Breast epithelium (tissue), 4 donors: ENCODE results near the gene ASB10. TPM values are rescaled to one million over a fixed set of nuclear protein-coding genes. Genes with fewer than 3 reads are reported as not detected.

Source experiments
- DNase-seq, 2 donors: peaks; one replicate each; pipeline ENCODE4 v3.0.0-alpha.2; 2019; ENCODE audit warnings: low spot score in 2 of 2
- H3K27ac ChIP-seq, 2 donors: fragments of 200-600 bp; sonication (generic) in 1 of 2; one replicate each; pipeline ENCODE4 v1.5.1; 2016 to 2019; ENCODE audit warnings: mild to moderate bottlenecking in 1 of 2
- H3K27me3 ChIP-seq, 2 donors: fragments of 200-600 bp; sonication (generic) in 1 of 2; one replicate each; pipeline versions ENCODE4 v1.5.1 to v1.6.0; 2017 to 2019; ENCODE audit warnings: control low read depth in 1 of 2, mild to moderate bottlenecking in 1 of 2
- H3K36me3 ChIP-seq: fragments of 200-600 bp; one replicate; pipeline ENCODE4 v1.5.1; 2019
- H3K4me1 ChIP-seq, 2 donors: fragments of 200-600 bp; sonication (generic); one replicate each; pipeline ENCODE4 v1.5.1; 2016 to 2019; ENCODE audit warnings: control low read depth in 1 of 2
- H3K4me3 ChIP-seq, 3 donors: fragments of 200-600 bp; sonication (generic); 1 replicate in 2 of 3; 2 replicates in 1 of 3; pipeline ENCODE4 v1.5.1; 2016 to 2019; ENCODE audit warnings: mild to moderate bottlenecking in 3 of 3, moderate library complexity in 2 of 3
- H3K9me3 ChIP-seq, 2 donors: fragments of 200-600 bp; sonication (generic) in 1 of 2; one replicate each; pipeline ENCODE4 v1.5.1; 2016 to 2019; ENCODE audit warnings: control low read depth in 1 of 2
- POLR2A ChIP-seq: fragments of 450-650 bp; IDR thresholded peaks from one replicate; pipeline ENCODE4 v1.6.1; 2016; ENCODE audit warnings: antibody characterized with exemption, mild to moderate bottlenecking, moderate library complexity
- POLR2AphosphoS5 ChIP-seq, 3 donors: sonication (generic); formaldehyde crosslinking; IDR thresholded peaks; one replicate each; pipeline ENCODE4 v1.6.1; 2017; ENCODE audit warnings: antibody characterized with exemption in 3 of 3
- intact Hi-C: fragments of 100-400 bp; cut with DNase I; formaldehyde crosslinking; loops from one replicate; pipeline ENCODE4 v1.15.1; 2023; ENCODE audit warnings: low total_unique reads
- total RNA-seq, 3 donors: library from RNA; depleted of rRNA; stranded (reverse); fragments of >200 nt; gene quantifications; one replicate each; pipeline ENCODE4 v1.1.0, GENCODE V29; 2016
- TF ChIP-seq, protein P1 (sequence below), 3 donors: fragments of 450-650 bp; IDR thresholded peaks; one replicate each; pipeline ENCODE4 v1.5.1; 2016 to 2017; ENCODE audit warnings: antibody characterized with exemption in 3 of 3, mild to moderate bottlenecking in 3 of 3, moderate library complexity in 3 of 3

The ASB10 gene
- total RNA-seq, 3 donors from 2014 or later, result not detected

DNA sequence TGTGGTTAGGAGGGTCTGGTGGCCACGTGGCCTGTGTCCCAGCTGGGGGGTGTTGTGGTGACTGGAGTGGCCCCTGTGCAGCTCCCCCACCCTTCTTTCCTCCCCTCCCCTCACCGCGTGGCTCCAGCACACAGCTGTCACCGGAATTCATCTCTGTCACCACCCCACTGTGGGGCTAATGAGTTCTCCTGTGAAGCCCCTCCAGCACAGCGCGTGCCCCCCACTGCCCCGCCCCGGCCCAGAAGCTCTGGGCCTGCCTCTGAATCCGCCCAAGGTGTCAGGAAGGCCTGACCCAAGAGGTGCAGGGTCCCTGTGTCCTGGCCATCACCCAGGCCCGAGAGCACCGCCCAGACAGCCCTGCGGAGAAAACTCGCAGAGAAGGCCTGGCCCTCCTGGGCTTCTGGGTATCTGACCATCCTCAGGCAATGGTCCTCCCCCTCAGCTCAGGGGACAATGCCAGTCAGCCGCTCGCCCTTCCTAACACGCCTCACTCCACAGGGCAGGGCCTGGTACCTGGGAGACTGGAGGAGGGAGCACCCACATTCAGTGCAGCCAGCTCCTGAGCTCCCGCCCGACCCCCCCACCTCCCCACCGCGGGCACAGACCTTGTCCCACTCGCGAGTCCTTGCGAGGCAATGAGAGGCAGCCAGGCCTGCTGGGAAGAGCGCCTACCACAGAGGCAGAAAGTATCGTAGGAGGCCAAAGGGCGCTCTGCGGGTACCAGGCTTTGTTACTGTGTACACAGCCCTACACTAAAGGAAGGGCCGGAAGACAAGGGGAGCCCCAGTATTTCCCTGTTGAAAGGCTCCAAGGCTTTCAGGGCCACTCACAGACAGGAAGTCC is 57.7 kb downstream of the ASB10 start:
- intact Hi-C loops, result no loop called here
- Histone ChIP-seq H3K27me3 (no peaks in the 10 kb centered on the region), H3K27ac (no peak overlapping the region), H3K4me3 (no peak overlapping the region), H3K9me3 (no peaks in the 10 kb centered on the region), H3K36me3 (no peaks in the 10 kb centered on the region), H3K4me1 (peaks cover 0 to 5% of the 10 kb centered on the region in 2 donors)
- no peak for TF ChIP-seq POLR2AphosphoS5 (IDR thresholded peaks at IDR 0.05)
- DNase-seq, result no peak

DNA sequence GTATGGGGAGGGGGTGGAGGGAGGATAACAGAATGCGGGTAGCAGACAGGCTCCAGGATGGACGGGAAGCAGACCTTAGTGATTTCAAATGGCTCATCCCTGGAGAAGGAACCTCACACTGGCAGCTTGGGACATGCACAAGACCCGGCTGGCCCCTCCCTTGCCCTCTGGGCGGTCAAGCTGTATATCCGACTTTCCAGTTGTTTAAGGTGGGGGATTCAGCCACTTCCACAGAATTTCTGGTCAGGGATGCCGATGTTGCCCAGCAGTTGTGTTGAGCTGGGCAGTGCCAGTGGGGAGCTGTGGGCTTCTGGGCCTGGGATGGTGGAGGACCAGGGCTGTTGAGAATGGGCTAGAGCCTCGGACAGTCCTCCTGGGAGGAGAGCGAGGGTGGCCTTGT is 58.3 kb downstream of the ASB10 start:
- no peaks in the 10 kb centered on the region for H3K36me3 ChIP-seq
- H3K27ac ChIP-seq, result no peak overlapping the region
- no peak for DNase-seq
- H3K9me3 ChIP-seq, result no peaks in the 10 kb centered on the region
- H3K4me1 ChIP-seq, result peaks cover 0 to 5% of the 10 kb centered on the region in 2 donors
- H3K4me3 ChIP-seq, result no peak overlapping the region
- H3K27me3 ChIP-seq, result no peaks in the 10 kb centered on the region
- TF ChIP-seq, protein P1, sequence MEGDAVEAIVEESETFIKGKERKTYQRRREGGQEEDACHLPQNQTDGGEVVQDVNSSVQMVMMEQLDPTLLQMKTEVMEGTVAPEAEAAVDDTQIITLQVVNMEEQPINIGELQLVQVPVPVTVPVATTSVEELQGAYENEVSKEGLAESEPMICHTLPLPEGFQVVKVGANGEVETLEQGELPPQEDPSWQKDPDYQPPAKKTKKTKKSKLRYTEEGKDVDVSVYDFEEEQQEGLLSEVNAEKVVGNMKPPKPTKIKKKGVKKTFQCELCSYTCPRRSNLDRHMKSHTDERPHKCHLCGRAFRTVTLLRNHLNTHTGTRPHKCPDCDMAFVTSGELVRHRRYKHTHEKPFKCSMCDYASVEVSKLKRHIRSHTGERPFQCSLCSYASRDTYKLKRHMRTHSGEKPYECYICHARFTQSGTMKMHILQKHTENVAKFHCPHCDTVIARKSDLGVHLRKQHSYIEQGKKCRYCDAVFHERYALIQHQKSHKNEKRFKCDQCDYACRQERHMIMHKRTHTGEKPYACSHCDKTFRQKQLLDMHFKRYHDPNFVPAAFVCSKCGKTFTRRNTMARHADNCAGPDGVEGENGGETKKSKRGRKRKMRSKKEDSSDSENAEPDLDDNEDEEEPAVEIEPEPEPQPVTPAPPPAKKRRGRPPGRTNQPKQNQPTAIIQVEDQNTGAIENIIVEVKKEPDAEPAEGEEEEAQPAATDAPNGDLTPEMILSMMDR (IDR thresholded peaks at IDR 0.05), result no peak
- TF ChIP-seq POLR2AphosphoS5 (IDR thresholded peaks at IDR 0.05) (no peak), POLR2A (no peak)
- intact Hi-C loops, result no loop called here

DNA sequence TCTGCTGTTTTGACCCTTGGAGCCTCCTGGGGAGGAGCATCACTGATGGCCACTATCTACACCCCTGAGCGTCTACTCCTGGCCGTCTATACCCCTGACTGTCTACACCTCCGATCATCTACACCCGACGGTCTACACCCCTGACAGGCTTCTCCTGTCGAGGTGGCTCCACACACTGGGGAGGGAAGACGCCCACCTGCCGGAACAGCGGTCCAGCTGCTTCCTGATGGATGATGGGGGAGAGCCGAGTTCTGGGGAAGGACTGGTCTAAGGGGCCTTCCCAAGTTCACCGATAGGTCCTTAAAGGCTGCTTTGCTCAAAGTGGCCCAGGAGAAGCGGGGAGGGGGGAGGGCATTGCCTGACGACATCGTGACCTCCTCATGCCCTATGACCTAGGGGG is 58.9 kb downstream of the ASB10 start:
- Histone ChIP-seq H3K4me1 (peaks cover 0 to 5% of the 10 kb centered on the region in 2 donors), H3K27me3 (no peaks in the 10 kb centered on the region), H3K4me3 (no peak overlapping the region), H3K27ac (no peak overlapping the region), H3K36me3 (no peaks in the 10 kb centered on the region), H3K9me3 (no peaks in the 10 kb centered on the region)
- TF ChIP-seq POLR2AphosphoS5 (IDR thresholded peaks at IDR 0.05) (no peak), POLR2A (no peak)
- TF ChIP-seq, protein P1 (IDR thresholded peaks at IDR 0.05), result no peak
- intact Hi-C loops, result no loop called here
- no peak for DNase-seq

DNA sequence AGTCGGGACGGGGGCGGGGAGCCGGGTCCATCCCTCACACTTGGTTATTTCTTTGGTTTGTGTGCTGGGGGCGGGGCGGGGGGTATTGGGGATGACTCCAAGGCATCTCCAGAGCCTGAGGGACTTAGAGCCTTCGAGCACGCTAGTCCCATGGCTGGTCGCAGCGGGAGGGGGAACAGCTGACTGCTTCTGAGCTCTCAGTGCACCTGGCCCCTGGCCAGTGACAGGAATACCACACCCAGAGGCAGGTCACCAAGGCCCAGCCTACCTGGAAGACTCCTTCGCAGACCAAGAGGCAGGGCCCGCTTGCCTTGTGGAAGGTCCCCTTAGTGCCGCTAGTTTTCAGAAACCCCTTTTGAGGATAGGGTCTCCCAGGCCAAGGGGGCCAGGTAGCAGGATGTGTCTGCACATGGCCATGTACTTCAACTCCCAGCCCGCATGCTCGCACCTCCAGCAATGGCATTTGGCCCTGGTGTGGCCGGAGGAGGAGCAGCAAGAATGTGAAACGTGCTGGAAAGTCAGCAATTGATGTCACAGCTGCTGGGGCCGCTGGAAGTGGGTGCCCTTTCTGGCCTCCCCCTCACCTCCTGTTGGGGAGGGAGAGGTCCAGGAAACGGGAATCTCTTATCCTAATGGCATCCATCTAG is 60.4 kb downstream of the ASB10 start:
- Histone ChIP-seq H3K4me3 (no peak overlapping the region), H3K27me3 (no peaks in the 10 kb centered on the region), H3K36me3 (no peaks in the 10 kb centered on the region), H3K27ac (no peak overlapping the region), H3K9me3 (no peaks in the 10 kb centered on the region), H3K4me1 (peaks cover 0 to 5% of the 10 kb centered on the region in 2 donors)
- intact Hi-C loops, result no loop called here
- TF ChIP-seq POLR2A, result no peak
- TF ChIP-seq, protein P1 (IDR thresholded peaks at IDR 0.05), result no peak
- TF ChIP-seq POLR2AphosphoS5 (IDR thresholded peaks at IDR 0.05), result no peak
- DNase-seq, result no peak

DNA sequence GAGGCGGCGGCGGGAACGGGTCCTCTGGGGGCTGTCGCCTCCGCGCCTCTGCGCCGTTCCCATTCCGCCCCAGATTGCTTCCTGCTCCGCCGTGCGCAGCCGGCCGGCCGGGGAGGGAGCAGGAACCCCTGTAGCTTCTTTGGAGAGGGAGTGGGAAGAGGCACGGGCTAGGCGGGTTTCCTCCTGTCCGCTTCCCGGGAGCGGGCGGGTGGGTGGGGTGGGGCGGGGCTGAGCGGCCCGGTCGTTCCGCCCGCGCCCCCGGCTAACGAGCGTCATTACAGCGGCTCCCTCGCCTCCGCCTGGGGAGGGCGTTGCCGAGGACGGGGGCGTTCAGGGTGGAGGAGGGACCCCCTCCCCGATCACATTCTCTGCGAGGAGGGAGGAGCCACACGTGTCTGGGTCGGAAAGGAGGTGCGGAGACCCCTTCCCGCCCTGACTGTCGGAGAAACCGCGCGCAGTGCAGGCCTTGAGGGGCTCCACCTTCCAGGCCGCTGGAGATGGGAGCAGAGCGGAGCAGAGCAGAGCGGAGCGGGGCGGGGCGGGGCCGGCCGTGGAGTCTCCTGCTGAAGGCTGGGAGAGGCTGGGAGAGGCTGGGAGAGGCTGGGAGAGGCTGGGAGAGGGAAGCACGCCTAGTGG is 61.1 kb downstream of the ASB10 start:
- no peak overlapping the region for H3K27ac ChIP-seq
- H3K4me1 ChIP-seq, result peaks cover 0 to 5% of the 10 kb centered on the region in 2 donors
- H3K9me3 ChIP-seq, result no peaks in the 10 kb centered on the region
- H3K27me3 ChIP-seq, result no peaks in the 10 kb centered on the region
- TF ChIP-seq, protein P1 (IDR thresholded peaks at IDR 0.05), result no peak
- no peak for TF ChIP-seq POLR2A
- no peak for TF ChIP-seq POLR2AphosphoS5 (IDR thresholded peaks at IDR 0.05)
- intact Hi-C loops, result no loop called here
- DNase-seq, result no peak
- H3K4me3 ChIP-seq, result peak overlapping the region; percentile 35 to 61 (median 39)
- no peaks in the 10 kb centered on the region for H3K36me3 ChIP-seq

Other genes starting within 250 kb of the ASB10 start
- gene KCNH2, start 208.9 kb downstream of the ASB10 start, total RNA-seq, result under 1 TPM; under 0.01 to 0.29 (median 0.16) TPM
- 10 to 100 TPM in 1 of 3 donors, 1 to 10 TPM in 2; 3.8 to 35.1 (median 5.1) TPM for gene NOS3, start 196.2 kb downstream of the ASB10 start, total RNA-seq
- 1 to 10 TPM in 1 of 3 donors, under 1 TPM in 1, not detected in 1; 0.44 to 2.0 TPM for gene ATG9B, start 162.8 kb downstream of the ASB10 start, total RNA-seq
- 10 to 100 TPM; 14.7 to 19.3 (median 17.6) TPM for gene ABCB8, start 158.8 kb downstream of the ASB10 start, total RNA-seq
- gene ASIC3, start 138.7 kb downstream of the ASB10 start, total RNA-seq, result 1 to 10 TPM; 1.3 to 3.3 (median 2.3) TPM
- 1 to 10 TPM; 5.2 to 8.8 (median 8.6) TPM for gene CDK5, start 129.4 kb downstream of the ASB10 start, total RNA-seq
- 100 to 1,000 TPM in 1 of 3 donors, 10 to 100 TPM in 2; 83.2 to 101 (median 92.8) TPM for gene SLC4A2, start 127.7 kb downstream of the ASB10 start, total RNA-seq
- gene FASTK, start 106.4 kb downstream of the ASB10 start, total RNA-seq, result 10 to 100 TPM; 45.6 to 63.5 (median 60.0) TPM
- gene TMUB1, start 103.8 kb downstream of the ASB10 start, total RNA-seq, result 10 to 100 TPM; 32.1 to 36.1 (median 35.0) TPM
- 10 to 100 TPM; 47.2 to 58.1 (median 55.1) TPM for gene AGAP3, start 100.8 kb downstream of the ASB10 start, total RNA-seq
- not detected for gene GBX1, start 19.6 kb downstream of the ASB10 start, total RNA-seq
- gene H2BK1, start 23.2 kb upstream of the ASB10 start, total RNA-seq, result not detected
- gene ABCF2, start 40.0 kb upstream of the ASB10 start, total RNA-seq, result 10 to 100 TPM; 35.6 to 58.7 (median 42.2) TPM
- gene CHPF2, start 45.2 kb upstream of the ASB10 start, total RNA-seq, result 10 to 100 TPM; 24.5 to 40.6 (median 38.3) TPM
- gene SMARCD3, start 61.4 kb upstream of the ASB10 start, total RNA-seq, result 10 to 100 TPM; 21.3 to 69.5 (median 43.5) TPM
- gene NUB1, start 154.6 kb upstream of the ASB10 start, total RNA-seq, result 10 to 100 TPM; 61.9 to 71.7 (median 62.7) TPM
- 10 to 100 TPM; 15.5 to 61.5 (median 57.0) TPM for gene WDR86, start 222.8 kb upstream of the ASB10 start, total RNA-seq